HL-60 (cell line): Measurements from ENCODE around the gene USP30.
A peak's percentile ranks its signal among the peaks of the same experiment; 100 is the strongest.

Experiments used
- DNase-seq, 2 experiments: peaks; one replicate each; pipeline ENCODE4 v3.0.0-alpha.2; 2010 to 2020; ENCODE audit warnings: low read depth in 1 of 2, low spot score in 1 of 2
- H3K27ac ChIP-seq: fragments of 250-450 bp; sonication (Bioruptor Pico); replicated peaks from 2 replicates; pipeline ENCODE4 v1.5.1; 2020; ENCODE audit warnings: mild to moderate bottlenecking, moderate library complexity
- H3K27me3 ChIP-seq: fragments of 250-450 bp; sonication (Bioruptor Pico); 2 replicates; pipeline ENCODE4 v1.5.1; 2021; ENCODE audit warnings: mild to moderate bottlenecking, moderate library complexity; ENCODE audit not compliant: insufficient read depth, poor library complexity, severe bottlenecking
- H3K4me3 ChIP-seq: replicated peaks from 2 replicates; pipeline ENCODE4 v1.5.1; 2011; ENCODE audit warnings: mild to moderate bottlenecking, control low read depth, low read length; ENCODE audit not compliant: insufficient read depth
- CTCF ChIP-seq: IDR thresholded peaks from one replicate; pipeline ENCODE4 v1.5.1; 2011; ENCODE audit warnings: low read length, control low read depth, inconsistent platforms; ENCODE audit not compliant: insufficient read depth
- GABPA ChIP-seq: IDR thresholded peaks from 2 replicates; pipeline ENCODE4 v1.6.1; 2012; ENCODE audit warnings: low read depth
- POLR2AphosphoS5 ChIP-seq: IDR thresholded peaks from 2 replicates; pipeline ENCODE4 v1.6.1; 2012; ENCODE audit warnings: low read depth
- REST ChIP-seq: IDR thresholded peaks from 2 replicates; pipeline ENCODE4 v1.6.1; 2012; ENCODE audit warnings: low read depth; ENCODE audit not compliant: insufficient replicate concordance
- SPI1 ChIP-seq: IDR thresholded peaks from 2 replicates; pipeline ENCODE4 v1.6.1; 2012; ENCODE audit warnings: low read depth, mild to moderate bottlenecking, borderline replicate concordance

USP30 gene

GRCh38 chr12:109098651-109099050 is 46.3 kb downstream of the USP30 start:
- no peak for DNase-seq
- Histone ChIP-seq H3K27me3 (no peaks in the 10 kb centered on the region), H3K4me3 (peak overlapping the region; percentile 91), H3K27ac (peak overlapping the region; percentile 95)
- TF ChIP-seq CTCF = no peak
- no peak for TF ChIP-seq GABPA
- no peak for TF ChIP-seq POLR2AphosphoS5
- no peak for TF ChIP-seq SPI1
- no peak for TF ChIP-seq REST

- TF ChIP-seq SPI1 (no peak), CTCF (no peak), REST (no peak), GABPA (no peak), POLR2AphosphoS5 (no peak)
- H3K27ac ChIP-seq = no peak overlapping the region
Measured at GRCh38 chr12:109099431-109100020, 47.1 kb downstream of the USP30 start.

GRCh38 chr12:109100741-109101140 is 48.4 kb downstream of the USP30 start:
- Histone ChIP-seq H3K4me3 (no peak overlapping the region), H3K27me3 (no peaks in the 10 kb centered on the region), H3K27ac (no peak overlapping the region)
- DNase-seq = no peak
- TF ChIP-seq POLR2AphosphoS5 (no peak), CTCF (no peak), GABPA (no peak), SPI1 (no peak), REST (no peak)

More at GRCh38 chr12:109099431-109100020, 47.1 kb downstream of the USP30 start:
- no peaks in the 10 kb centered on the region for H3K27me3 ChIP-seq
- no peak for DNase-seq
- no peak overlapping the region for H3K4me3 ChIP-seq
